Psoas muscle (tissue), 8 donors: ENCODE data around the gene TAF1C. TPM values are rescaled to one million over a fixed set of nuclear protein-coding genes. Genes with fewer than 3 reads are reported as not detected.

Experiments
- ATAC-seq, 4 donors: fragments of 200-7000 bp; cut with Tn5 transposase; one replicate each; pipeline ENCODE4 v1.9.1; 2020; ENCODE audit warnings: moderate library complexity in 3 of 4, mild to moderate bottlenecking in 2 of 4
- DNase-seq, 2 donors: peaks; one replicate each; pipeline ENCODE4 v3.0.0-alpha.2; 2020
- H3K27ac ChIP-seq: fragments of 200-600 bp; one replicate; pipeline ENCODE4 v1.8.0; 2022
- H3K27me3 ChIP-seq, 3 donors: fragments of 200-600 bp in 1 of 3; one replicate each; pipeline versions ENCODE4 v1.6.1 to v1.8.0; 2013 to 2022; ENCODE audit warnings: low read length in 2 of 3, mild to moderate bottlenecking in 2 of 3, moderate library complexity in 1 of 3; ENCODE audit not compliant: insufficient read depth in 3 of 3
- H3K36me3 ChIP-seq, 2 donors: fragments of 200-600 bp in 1 of 2; one replicate each; pipeline versions ENCODE4 v1.6.1 to v1.8.0; 2013 to 2022; ENCODE audit warnings: low read depth in 1 of 2, mild to moderate bottlenecking in 1 of 2, moderate library complexity in 1 of 2; ENCODE audit not compliant: insufficient read depth in 1 of 2
- H3K4me1 ChIP-seq: fragments of 200-600 bp; one replicate; pipeline ENCODE4 v1.8.0; 2022
- H3K4me3 ChIP-seq: fragments of 200-600 bp; one replicate; pipeline ENCODE4 v1.8.0; 2022; ENCODE audit warnings: mild to moderate bottlenecking
- H3K9me3 ChIP-seq: fragments of 200-600 bp; one replicate; pipeline ENCODE4 v1.8.0; 2022
- WGBS, 3 donors: extraction: QIAGEN DNeasy Blood & Tissue Kit; methylation state at CpG; one replicate each; pipeline versions ENCODE4 v1.1.6 to v1.1.7; 2013; 5-methylcytosine and 5-hydroxymethylcytosine counted together
- intact Hi-C, 2 donors: fragments of 100-400 bp; cut with DNase I; formaldehyde crosslinking; loops; one replicate each; pipeline versions ENCODE4 v1.11.0 to v1.14.2; 2022
- polyA plus RNA-seq, 3 donors: library from polyadenylated mRNA; stranded (reverse); fragments of 200-250 nt; gene quantifications; one replicate each; pipeline ENCODE4 v1.2.3, GENCODE V29; 2013
- total RNA-seq, 4 donors: library from RNA; stranded (reverse); fragmentation: NEBNext Ultra II Directional in 2 of 4; extraction: Animal tissue kit (Norgen Biotek cat#: 25700) in 2 of 4; gene quantifications; one replicate each; pipeline versions ENCODE4 v1.2.1 to v1.2.4, GENCODE V29; 2021 to 2023
- TF ChIP-seq, protein P1 (sequence below): fragments of 200-600 bp; IDR thresholded peaks from one replicate; pipeline ENCODE4 v1.8.0; 2022; ENCODE audit warnings: antibody characterized with exemption
- donor health status: healthy with polysubstance abuse.
- donor health status: DM: no; HTN: no; CAD: no; lungs with moderate emphysema.
- donor health status: Bipolar disorder and iron deficiency.
- donor health status: healthy.
- donor health status: DM: yes; HTN: yes; CAD: no.
- donor health status: DM: no; HTN: no; CAD: no.
- donor health status: DM: no; HTN: no; CAD: no.
- donor health status: DM: yes; HTN: yes; CAD: no.

Gene TAF1C
- total and polyA plus RNA-seq, 7 donors: 8.3 to 24.4 (median 18.3) TPM

DNA sequence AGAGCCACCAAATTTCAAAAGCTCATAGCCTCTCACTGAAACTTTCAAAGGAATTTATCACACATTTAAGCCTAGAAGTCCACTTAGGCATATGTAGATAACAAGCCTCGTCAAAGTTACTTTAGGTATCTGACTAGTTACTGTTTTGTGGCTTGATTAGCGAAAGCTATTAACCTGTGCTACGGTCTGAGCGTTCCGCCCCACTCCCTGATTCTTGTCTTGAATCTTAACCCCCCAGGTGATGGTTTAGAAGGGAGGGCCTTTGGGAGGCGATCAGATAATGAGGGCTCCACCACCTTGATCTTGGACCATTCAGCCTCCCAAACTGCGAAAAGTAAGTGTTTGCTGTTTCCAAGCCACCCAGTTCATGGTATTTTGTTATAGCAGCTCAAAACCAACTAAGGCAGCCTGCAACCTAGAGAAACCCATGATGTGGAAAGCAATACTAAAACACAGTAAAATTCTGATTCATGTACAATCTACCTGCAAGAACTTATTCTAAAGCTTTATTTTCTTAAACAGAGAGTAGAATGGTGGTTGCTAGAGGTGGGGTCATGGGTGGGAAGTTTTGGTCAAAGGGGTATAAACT lies 49.0 kb downstream of the TAF1C start:
- no peak for DNase-seq
- Histone ChIP-seq H3K9me3 (no peaks in the 10 kb centered on the region), H3K27me3 (no peaks in the 10 kb centered on the region), H3K4me3 (peak overlapping the region; percentile 61), H3K27ac (peak overlapping the region; percentile 87), H3K4me1 (peaks cover 24% of the 10 kb centered on the region), H3K36me3 (no peaks in the 10 kb centered on the region)
- whole genome bisulfite sequencing, 3 donors: 93 to 97% (median 97%) methylated on average over 7 of the region's 7 CpGs
- intact Hi-C loops: no loop called here
- ATAC-seq: no peak
- TF ChIP-seq, protein P1, sequence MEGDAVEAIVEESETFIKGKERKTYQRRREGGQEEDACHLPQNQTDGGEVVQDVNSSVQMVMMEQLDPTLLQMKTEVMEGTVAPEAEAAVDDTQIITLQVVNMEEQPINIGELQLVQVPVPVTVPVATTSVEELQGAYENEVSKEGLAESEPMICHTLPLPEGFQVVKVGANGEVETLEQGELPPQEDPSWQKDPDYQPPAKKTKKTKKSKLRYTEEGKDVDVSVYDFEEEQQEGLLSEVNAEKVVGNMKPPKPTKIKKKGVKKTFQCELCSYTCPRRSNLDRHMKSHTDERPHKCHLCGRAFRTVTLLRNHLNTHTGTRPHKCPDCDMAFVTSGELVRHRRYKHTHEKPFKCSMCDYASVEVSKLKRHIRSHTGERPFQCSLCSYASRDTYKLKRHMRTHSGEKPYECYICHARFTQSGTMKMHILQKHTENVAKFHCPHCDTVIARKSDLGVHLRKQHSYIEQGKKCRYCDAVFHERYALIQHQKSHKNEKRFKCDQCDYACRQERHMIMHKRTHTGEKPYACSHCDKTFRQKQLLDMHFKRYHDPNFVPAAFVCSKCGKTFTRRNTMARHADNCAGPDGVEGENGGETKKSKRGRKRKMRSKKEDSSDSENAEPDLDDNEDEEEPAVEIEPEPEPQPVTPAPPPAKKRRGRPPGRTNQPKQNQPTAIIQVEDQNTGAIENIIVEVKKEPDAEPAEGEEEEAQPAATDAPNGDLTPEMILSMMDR: no peak

GRCh38 chr16:84137287-84137686 lies 49.6 kb downstream of the TAF1C start:
- ATAC-seq (no peak), DNase-seq (no peak)
- Histone ChIP-seq H3K27ac (no peak overlapping the region), H3K36me3 (no peaks in the 10 kb centered on the region), H3K9me3 (no peaks in the 10 kb centered on the region), H3K27me3 (no peaks in the 10 kb centered on the region), H3K4me3 (no peak overlapping the region), H3K4me1 (peaks cover 23% of the 10 kb centered on the region)
- 86 to 88% (median 87%) methylated on average over 8 of the region's 8 CpGs for WGBS, 3 donors
- TF ChIP-seq, protein P1: no peak
- intact Hi-C loops: no loop called here

DNA sequence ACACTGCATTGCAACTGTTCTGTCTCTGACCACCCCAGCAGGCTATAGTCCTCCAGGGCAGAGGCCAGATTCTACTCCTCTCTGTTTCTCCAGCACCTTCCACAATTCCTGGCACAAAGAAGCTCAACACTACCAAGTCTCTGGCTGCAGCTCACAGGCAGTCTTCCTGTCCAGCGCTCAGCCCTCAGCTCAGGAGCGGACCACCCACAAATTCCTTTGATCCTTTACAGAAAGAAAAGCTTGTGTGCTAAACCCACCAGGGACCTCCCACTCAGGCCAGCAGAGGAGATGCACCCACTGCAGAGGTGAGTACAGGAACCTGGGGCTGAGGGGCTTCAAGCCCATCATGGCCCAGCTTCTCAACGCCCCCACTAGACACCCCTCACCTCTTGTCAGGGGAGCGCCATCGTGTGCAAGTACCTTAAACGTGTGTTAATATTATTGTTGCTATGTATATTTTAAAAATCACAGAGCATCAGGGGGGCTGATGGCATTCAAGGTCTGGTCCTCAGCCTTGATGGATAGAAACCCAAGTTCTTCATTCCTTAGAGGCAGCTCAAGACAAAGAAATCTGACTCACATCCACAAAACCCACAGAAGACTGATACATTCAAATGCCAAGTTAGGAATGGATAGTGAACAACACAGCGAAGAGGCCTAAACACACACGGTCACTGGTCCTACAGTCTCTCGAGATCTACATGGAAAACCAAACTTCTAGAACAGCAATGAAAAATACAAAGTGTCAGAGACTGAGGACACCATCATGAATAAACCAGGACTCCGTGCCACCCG lies 50.3 kb downstream of the TAF1C start:
- peaks cover 20% of the 10 kb centered on the region for H3K4me1 ChIP-seq
- no peaks in the 10 kb centered on the region for H3K9me3 ChIP-seq
- TF ChIP-seq, protein P1: no peak
- intact Hi-C loops: no loop called here
- H3K4me3 ChIP-seq: no peak overlapping the region
- H3K36me3 ChIP-seq: no peaks in the 10 kb centered on the region
- no peak overlapping the region for H3K27ac ChIP-seq
- DNase-seq: no peak
- H3K27me3 ChIP-seq: no peaks in the 10 kb centered on the region
- ATAC-seq: no peak
- WGBS, 3 donors: 89 to 94% (median 92%) methylated on average over 11 of the region's 11 CpGs

GRCh38 chr16:84132527-84133285 lies 54.2 kb downstream of the TAF1C start:
- Histone ChIP-seq H3K9me3 (no peaks in the 10 kb centered on the region), H3K27me3 (no peaks in the 10 kb centered on the region), H3K4me3 (no peak overlapping the region), H3K4me1 (no peaks in the 10 kb centered on the region), H3K27ac (no peak overlapping the region), H3K36me3 (peaks cover 0 to 32% of the 10 kb centered on the region in 2 donors)
- DNase-seq (no peak), ATAC-seq (no peak)
- WGBS, 3 donors: 77 to 90% (median 83%) methylated on average over 7 of the region's 7 CpGs
- intact Hi-C loops: no loop called here
- TF ChIP-seq, protein P1: no peak
